ENCODE measurements around the gene KIF12. TPM values are rescaled to one million over a fixed set of nuclear protein-coding genes. Genes with fewer than 3 reads are reported as not detected.

KIF12 gene
- total and polyA plus RNA-seq, 2 of the 13 experiments (the other 11 are each of a cell fraction or from before 2014, with no cell fraction given), result 1.8 to 12.5 TPM

- TF ChIP-seq ZNF256 (CRISPR knock-in tag; conservative IDR thresholded peaks at IDR 0.05) (no peak), DNMT3B (CRISPR knock-in tag; conservative IDR thresholded peaks at IDR 0.05) (peak; percentile 95), ZNF788 (CRISPR knock-in tag; IDR thresholded peaks at IDR 0.05; ENCODE audit: borderline replicate concordance) (peak; percentile 65; the same call in 1 of the 2 replicates), ZSCAN22 (CRISPR knock-in tag; IDR thresholded peaks at IDR 0.05) (peak; percentile 44), ZNF180 (CRISPR knock-in tag; IDR thresholded peaks at IDR 0.05; ENCODE audit: borderline replicate concordance, low read depth) (no peak), ZSCAN25 (CRISPR knock-in tag; IDR thresholded peaks at IDR 0.05) (peak; percentile 93), ZNF850 (CRISPR knock-in tag; conservative IDR thresholded peaks at IDR 0.05) (no peak), IRX3 (CRISPR knock-in tag; IDR thresholded peaks at IDR 0.05; ENCODE audit: borderline replicate concordance, low read depth) (0 out of 2 replicates have a peak, but pooled peaks have one; percentile 68), ZNF3 (CRISPR knock-in tag; IDR thresholded peaks at IDR 0.05) (0 out of 2 replicates have a peak, but pooled peaks have one; percentile 44), TEAD3 (CRISPR knock-in tag; optimal IDR thresholded peaks at IDR 0.05; ENCODE audit: borderline replicate concordance) (peak; percentile 78), TARDBP (CRISPR knock-in tag; IDR thresholded peaks at IDR 0.05) (peak; percentile 74; the same call in 1 of the 2 replicates), ZNF570 (CRISPR knock-in tag; IDR thresholded peaks at IDR 0.05; ENCODE audit: borderline replicate concordance) (no peak), SP1 (IDR thresholded peaks at IDR 0.05) (no peak), SP1 (CRISPR knock-in tag; IDR thresholded peaks at IDR 0.05) (peak; percentile 72), POLR2G (IDR thresholded peaks at IDR 0.05; ENCODE audit: low read depth, low read length) (peak; percentile 57), IRF9 (CRISPR knock-in tag; IDR thresholded peaks at IDR 0.05; ENCODE audit: borderline replicate concordance) (no peak), CERS6 (CRISPR knock-in tag; IDR thresholded peaks at IDR 0.05) (no peak), GFI1 (CRISPR knock-in tag; IDR thresholded peaks at IDR 0.05; ENCODE audit: borderline replicate concordance) (peak; percentile 54; the same call in 1 of the 2 replicates), CCDC6 (CRISPR knock-in tag; IDR thresholded peaks at IDR 0.05) (0 out of 2 replicates have a peak, but pooled peaks have one; percentile 41), ZNF512B (CRISPR knock-in tag; IDR thresholded peaks at IDR 0.05; ENCODE audit: borderline replicate concordance) (no peak), KDM5B (CRISPR knock-in tag; IDR thresholded peaks at IDR 0.05; ENCODE audit: borderline replicate concordance) (peak; percentile 86), RBM22 (optimal IDR thresholded peaks at IDR 0.05; ENCODE audit: low read length) (no peak), HMG20B (CRISPR knock-in tag; conservative IDR thresholded peaks at IDR 0.05) (0 out of 2 replicates have a peak, but pooled peaks have one; percentile 38), HNF1B (CRISPR knock-in tag; IDR thresholded peaks at IDR 0.05) (peak; percentile 39; the same call in 1 of the 2 replicates), NCOA2 (CRISPR knock-in tag; IDR thresholded peaks at IDR 0.05) (peak; percentile 82)
These were observed 16.9 kb downstream of the KIF12 start (continued) for GRCh38 chr9:114082017-114082762.
